Subcutaneous adipose tissue (tissue), 4 donors: ENCODE data around the gene FMNL1. TPM values are rescaled to one million over a fixed set of nuclear protein-coding genes. Genes with fewer than 3 reads are reported as not detected.

Experiments used
- CTCF ChIP-seq: fragments of 450-650 bp; IDR thresholded peaks from one replicate; pipeline ENCODE4 v1.5.1; 2016; ENCODE audit warnings: low read depth, mild to moderate bottlenecking, control low read depth, antibody characterized with exemption, moderate library complexity
- total RNA-seq, 4 donors: library from RNA; depleted of rRNA; stranded (reverse); fragments of >200 nt; gene quantifications; one replicate each; pipeline ENCODE4 v1.1.0, GENCODE V29; 2016

The FMNL1 gene
- total RNA-seq, 4 donors from 2014 or later = 14.3 to 39.9 (median 28.9) TPM

- TF ChIP-seq CTCF = no peak
Observed at GRCh38 chr17:45225051-45225700, 3.5 kb downstream of the FMNL1 start.

- TF ChIP-seq CTCF = no peak
Observed at GRCh38 chr17:45225964-45226530, 4.4 kb downstream of the FMNL1 start.

- no peak for TF ChIP-seq CTCF
Observed at GRCh38 chr17:45226576-45226975, 4.9 kb downstream of the FMNL1 start.

GRCh38 chr17:45227101-45227925 is 5.6 kb downstream of the FMNL1 start:
- TF ChIP-seq CTCF = no peak

- TF ChIP-seq CTCF = no peak
Observed at GRCh38 chr17:45227926-45228762, 6.5 kb downstream of the FMNL1 start.

- TF ChIP-seq CTCF = no peak
Observed at GRCh38 chr17:45228763-45229539, 7.3 kb downstream of the FMNL1 start.
